NT2/D1 (cell line): ENCODE measurements around the gene NAPB.

Source experiments
- YY1 ChIP-seq: IDR thresholded peaks from 2 replicates; pipeline ENCODE4 v1.6.1; 2011; ENCODE audit not compliant: insufficient read length, insufficient read depth
- ZNF274 ChIP-seq: IDR thresholded peaks from 2 replicates; pipeline ENCODE4 v1.6.1; 2011; ENCODE audit warnings: mild to moderate bottlenecking, low read depth, low read length

DNA sequence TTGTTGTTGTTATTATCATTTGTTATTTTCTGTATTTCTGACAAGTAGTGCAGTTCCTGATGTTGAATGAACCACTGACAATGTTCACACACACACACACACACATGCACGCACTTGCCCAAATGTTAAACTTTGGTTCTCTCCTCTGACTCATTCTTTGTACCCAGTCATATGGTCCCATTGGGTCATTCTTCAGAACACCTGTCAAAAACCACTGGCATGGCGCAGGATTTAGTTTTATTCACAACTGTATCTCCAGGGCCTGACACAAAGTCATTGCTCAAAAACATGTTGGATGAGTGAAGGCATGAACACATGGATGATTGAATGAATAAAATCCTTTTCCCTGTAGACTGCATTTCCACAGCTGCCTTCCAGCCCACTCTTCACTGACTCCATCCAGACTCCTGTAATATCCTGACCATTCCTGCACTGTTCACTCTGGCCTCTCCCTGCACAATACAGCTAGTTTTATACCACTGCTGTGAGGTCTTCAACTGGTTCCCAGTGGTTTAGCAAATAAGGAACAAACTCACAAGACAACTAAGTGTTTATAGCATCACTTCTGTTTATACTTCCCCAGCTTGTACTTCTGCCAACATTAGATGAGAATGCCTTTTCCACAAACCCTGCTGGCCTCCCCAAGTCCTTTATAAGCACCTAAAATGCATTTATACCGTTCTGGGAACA is 38.3 kb upstream of the NAPB start:
- TF ChIP-seq YY1 (no peak), ZNF274 (no peak)
